Measurements from ENCODE around the gene EPB41L4A. TPM values are rescaled to one million over a fixed set of nuclear protein-coding genes. Genes with fewer than 3 reads are reported as not detected.

Gene EPB41L4A
- total RNA-seq, 1 experiment from 2014 or later, result 5.2 TPM

DNA sequence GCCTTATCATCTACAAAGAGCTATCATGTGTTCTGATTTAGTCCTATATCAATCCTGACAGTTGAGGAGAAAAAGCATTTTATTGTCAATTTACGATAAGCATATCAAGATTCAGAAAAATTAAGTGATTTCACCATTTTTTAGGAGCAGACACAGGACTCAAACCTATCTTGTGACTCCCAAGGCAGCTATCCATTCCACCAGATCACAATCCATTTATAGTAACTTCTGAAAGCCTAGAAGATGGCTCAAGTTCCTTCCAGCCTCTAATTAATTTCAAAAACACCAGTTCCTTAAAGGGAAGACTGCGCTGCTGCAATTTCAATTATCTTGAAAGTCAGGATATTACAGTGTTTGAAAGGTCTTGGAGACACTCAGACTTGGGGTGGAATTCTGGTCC lies 114.3 kb downstream of the EPB41L4A start:
- Mint-ChIP-seq H3K4me1 (no peaks in the 10 kb centered on the region), H3K27me3 (ENCODE audit: low read depth) (no peaks in the 10 kb centered on the region), H3K4me3 (no peak overlapping the region), H3K36me3 (0 out of 2 replicates have a peak, but pooled peaks cover 1% of the 10 kb centered on the region), H3K27ac (no peak overlapping the region), H3K9me3 (peaks cover 2% of the 10 kb centered on the region)
- POLR2A ChIA-PET, result no interaction called here
- TF ChIP-seq JAZF1 (CRISPR knock-in tag; IDR thresholded peaks at IDR 0.05), result no peak
- TF ChIP-seq SOX15 (CRISPR knock-in tag; IDR thresholded peaks at IDR 0.05), result no peak
- no peak for TF ChIP-seq ZNF423 (CRISPR knock-in tag; IDR thresholded peaks at IDR 0.05)
- no peak for TF ChIP-seq MXD4 (CRISPR knock-in tag; IDR thresholded peaks at IDR 0.05; ENCODE audit: borderline replicate concordance)
- TF ChIP-seq, protein P1, sequence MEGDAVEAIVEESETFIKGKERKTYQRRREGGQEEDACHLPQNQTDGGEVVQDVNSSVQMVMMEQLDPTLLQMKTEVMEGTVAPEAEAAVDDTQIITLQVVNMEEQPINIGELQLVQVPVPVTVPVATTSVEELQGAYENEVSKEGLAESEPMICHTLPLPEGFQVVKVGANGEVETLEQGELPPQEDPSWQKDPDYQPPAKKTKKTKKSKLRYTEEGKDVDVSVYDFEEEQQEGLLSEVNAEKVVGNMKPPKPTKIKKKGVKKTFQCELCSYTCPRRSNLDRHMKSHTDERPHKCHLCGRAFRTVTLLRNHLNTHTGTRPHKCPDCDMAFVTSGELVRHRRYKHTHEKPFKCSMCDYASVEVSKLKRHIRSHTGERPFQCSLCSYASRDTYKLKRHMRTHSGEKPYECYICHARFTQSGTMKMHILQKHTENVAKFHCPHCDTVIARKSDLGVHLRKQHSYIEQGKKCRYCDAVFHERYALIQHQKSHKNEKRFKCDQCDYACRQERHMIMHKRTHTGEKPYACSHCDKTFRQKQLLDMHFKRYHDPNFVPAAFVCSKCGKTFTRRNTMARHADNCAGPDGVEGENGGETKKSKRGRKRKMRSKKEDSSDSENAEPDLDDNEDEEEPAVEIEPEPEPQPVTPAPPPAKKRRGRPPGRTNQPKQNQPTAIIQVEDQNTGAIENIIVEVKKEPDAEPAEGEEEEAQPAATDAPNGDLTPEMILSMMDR (IDR thresholded peaks at IDR 0.05), result no peak
- TF ChIP-seq, protein P2, sequence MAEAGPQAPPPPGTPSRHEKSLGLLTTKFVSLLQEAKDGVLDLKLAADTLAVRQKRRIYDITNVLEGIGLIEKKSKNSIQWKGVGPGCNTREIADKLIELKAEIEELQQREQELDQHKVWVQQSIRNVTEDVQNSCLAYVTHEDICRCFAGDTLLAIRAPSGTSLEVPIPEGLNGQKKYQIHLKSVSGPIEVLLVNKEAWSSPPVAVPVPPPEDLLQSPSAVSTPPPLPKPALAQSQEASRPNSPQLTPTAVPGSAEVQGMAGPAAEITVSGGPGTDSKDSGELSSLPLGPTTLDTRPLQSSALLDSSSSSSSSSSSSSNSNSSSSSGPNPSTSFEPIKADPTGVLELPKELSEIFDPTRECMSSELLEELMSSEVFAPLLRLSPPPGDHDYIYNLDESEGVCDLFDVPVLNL (CRISPR knock-in tag; IDR thresholded peaks at IDR 0.05; ENCODE audit: borderline replicate concordance, low read depth), result no peak
- TF ChIP-seq, protein P3, sequence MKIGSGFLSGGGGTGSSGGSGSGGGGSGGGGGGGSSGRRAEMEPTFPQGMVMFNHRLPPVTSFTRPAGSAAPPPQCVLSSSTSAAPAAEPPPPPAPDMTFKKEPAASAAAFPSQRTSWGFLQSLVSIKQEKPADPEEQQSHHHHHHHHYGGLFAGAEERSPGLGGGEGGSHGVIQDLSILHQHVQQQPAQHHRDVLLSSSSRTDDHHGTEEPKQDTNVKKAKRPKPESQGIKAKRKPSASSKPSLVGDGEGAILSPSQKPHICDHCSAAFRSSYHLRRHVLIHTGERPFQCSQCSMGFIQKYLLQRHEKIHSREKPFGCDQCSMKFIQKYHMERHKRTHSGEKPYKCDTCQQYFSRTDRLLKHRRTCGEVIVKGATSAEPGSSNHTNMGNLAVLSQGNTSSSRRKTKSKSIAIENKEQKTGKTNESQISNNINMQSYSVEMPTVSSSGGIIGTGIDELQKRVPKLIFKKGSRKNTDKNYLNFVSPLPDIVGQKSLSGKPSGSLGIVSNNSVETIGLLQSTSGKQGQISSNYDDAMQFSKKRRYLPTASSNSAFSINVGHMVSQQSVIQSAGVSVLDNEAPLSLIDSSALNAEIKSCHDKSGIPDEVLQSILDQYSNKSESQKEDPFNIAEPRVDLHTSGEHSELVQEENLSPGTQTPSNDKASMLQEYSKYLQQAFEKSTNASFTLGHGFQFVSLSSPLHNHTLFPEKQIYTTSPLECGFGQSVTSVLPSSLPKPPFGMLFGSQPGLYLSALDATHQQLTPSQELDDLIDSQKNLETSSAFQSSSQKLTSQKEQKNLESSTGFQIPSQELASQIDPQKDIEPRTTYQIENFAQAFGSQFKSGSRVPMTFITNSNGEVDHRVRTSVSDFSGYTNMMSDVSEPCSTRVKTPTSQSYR (CRISPR knock-in tag; IDR thresholded peaks at IDR 0.05), result no peak
- TF ChIP-seq, protein P4, sequence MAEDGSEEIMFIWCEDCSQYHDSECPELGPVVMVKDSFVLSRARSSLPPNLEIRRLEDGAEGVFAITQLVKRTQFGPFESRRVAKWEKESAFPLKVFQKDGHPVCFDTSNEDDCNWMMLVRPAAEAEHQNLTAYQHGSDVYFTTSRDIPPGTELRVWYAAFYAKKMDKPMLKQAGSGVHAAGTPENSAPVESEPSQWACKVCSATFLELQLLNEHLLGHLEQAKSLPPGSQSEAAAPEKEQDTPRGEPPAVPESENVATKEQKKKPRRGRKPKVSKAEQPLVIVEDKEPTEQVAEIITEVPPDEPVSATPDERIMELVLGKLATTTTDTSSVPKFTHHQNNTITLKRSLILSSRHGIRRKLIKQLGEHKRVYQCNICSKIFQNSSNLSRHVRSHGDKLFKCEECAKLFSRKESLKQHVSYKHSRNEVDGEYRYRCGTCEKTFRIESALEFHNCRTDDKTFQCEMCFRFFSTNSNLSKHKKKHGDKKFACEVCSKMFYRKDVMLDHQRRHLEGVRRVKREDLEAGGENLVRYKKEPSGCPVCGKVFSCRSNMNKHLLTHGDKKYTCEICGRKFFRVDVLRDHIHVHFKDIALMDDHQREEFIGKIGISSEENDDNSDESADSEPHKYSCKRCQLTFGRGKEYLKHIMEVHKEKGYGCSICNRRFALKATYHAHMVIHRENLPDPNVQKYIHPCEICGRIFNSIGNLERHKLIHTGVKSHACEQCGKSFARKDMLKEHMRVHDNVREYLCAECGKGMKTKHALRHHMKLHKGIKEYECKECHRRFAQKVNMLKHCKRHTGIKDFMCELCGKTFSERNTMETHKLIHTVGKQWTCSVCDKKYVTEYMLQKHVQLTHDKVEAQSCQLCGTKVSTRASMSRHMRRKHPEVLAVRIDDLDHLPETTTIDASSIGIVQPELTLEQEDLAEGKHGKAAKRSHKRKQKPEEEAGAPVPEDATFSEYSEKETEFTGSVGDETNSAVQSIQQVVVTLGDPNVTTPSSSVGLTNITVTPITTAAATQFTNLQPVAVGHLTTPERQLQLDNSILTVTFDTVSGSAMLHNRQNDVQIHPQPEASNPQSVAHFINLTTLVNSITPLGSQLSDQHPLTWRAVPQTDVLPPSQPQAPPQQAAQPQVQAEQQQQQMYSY (CRISPR knock-in tag; IDR thresholded peaks at IDR 0.05), result no peak
- TF ChIP-seq ZNF263 (CRISPR knock-in tag; IDR thresholded peaks at IDR 0.05; ENCODE audit: low read depth), result no peak
- TF ChIP-seq, protein P5, sequence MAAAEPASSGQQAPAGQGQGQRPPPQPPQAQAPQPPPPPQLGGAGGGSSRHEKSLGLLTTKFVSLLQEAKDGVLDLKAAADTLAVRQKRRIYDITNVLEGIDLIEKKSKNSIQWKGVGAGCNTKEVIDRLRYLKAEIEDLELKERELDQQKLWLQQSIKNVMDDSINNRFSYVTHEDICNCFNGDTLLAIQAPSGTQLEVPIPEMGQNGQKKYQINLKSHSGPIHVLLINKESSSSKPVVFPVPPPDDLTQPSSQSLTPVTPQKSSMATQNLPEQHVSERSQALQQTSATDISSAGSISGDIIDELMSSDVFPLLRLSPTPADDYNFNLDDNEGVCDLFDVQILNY (CRISPR knock-in tag; IDR thresholded peaks at IDR 0.05), result no peak
- no peak for DNase-seq (ENCODE audit: low spot score)
- no peak for ATAC-seq
- CTCF ChIA-PET, result no interaction called here

DNA sequence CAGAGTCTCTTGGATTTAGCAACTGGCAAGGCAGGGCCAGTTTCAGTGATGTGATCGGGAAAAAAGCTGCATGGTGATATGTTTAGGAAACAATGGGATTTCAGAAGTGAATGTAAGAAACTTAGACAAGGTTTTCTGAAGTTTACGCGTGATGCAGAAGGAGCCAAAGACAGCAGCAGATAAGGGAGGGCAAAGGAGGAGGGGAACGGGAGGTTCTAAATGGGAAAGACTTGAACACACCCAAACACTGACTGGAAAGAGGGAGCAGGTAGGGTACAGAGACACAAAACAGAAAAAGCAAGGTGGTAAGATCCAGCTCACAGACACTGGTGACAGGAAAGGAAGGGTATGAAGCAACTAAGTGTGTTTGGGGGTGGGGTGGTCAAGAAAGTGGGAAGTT lies 115.4 kb downstream of the EPB41L4A start:
- no peak for ATAC-seq
- Mint-ChIP-seq H3K4me1 (no peaks in the 10 kb centered on the region), H3K36me3 (peaks cover 8% of the 10 kb centered on the region; the same call in 1 of the 2 replicates), H3K9me3 (peaks cover 10% of the 10 kb centered on the region), H3K27me3 (ENCODE audit: low read depth) (no peaks in the 10 kb centered on the region), H3K4me3 (no peak overlapping the region), H3K27ac (no peak overlapping the region)
- no peak for DNase-seq (ENCODE audit: low spot score)
- TF ChIP-seq ZBTB21 (CRISPR knock-in tag; IDR thresholded peaks at IDR 0.05; ENCODE audit: borderline replicate concordance), result no peak
- TF ChIP-seq, protein P6, sequence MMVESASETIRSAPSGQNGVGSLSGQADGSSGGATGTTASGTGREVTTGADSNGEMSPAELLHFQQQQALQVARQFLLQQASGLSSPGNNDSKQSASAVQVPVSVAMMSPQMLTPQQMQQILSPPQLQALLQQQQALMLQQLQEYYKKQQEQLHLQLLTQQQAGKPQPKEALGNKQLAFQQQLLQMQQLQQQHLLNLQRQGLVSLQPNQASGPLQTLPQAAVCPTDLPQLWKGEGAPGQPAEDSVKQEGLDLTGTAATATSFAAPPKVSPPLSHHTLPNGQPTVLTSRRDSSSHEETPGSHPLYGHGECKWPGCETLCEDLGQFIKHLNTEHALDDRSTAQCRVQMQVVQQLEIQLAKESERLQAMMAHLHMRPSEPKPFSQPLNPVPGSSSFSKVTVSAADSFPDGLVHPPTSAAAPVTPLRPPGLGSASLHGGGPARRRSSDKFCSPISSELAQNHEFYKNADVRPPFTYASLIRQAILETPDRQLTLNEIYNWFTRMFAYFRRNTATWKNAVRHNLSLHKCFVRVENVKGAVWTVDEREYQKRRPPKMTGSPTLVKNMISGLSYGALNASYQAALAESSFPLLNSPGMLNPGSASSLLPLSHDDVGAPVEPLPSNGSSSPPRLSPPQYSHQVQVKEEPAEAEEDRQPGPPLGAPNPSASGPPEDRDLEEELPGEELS (CRISPR knock-in tag; IDR thresholded peaks at IDR 0.05), result no peak
- CTCF ChIA-PET, result no interaction called here
- POLR2A ChIA-PET, result no interaction called here
